Limb (tissue), 2 donors: ENCODE measurements around the gene PRR36.
A peak's percentile ranks its signal among the peaks of the same experiment; 100 is the strongest.

Experiments used
- DNase-seq, 2 donors: peaks; one replicate each; pipeline ENCODE4 v3.0.0-alpha.2; 2016; ENCODE audit errors: extremely low spot score in 2 of 2

PRR36 gene

DNA sequence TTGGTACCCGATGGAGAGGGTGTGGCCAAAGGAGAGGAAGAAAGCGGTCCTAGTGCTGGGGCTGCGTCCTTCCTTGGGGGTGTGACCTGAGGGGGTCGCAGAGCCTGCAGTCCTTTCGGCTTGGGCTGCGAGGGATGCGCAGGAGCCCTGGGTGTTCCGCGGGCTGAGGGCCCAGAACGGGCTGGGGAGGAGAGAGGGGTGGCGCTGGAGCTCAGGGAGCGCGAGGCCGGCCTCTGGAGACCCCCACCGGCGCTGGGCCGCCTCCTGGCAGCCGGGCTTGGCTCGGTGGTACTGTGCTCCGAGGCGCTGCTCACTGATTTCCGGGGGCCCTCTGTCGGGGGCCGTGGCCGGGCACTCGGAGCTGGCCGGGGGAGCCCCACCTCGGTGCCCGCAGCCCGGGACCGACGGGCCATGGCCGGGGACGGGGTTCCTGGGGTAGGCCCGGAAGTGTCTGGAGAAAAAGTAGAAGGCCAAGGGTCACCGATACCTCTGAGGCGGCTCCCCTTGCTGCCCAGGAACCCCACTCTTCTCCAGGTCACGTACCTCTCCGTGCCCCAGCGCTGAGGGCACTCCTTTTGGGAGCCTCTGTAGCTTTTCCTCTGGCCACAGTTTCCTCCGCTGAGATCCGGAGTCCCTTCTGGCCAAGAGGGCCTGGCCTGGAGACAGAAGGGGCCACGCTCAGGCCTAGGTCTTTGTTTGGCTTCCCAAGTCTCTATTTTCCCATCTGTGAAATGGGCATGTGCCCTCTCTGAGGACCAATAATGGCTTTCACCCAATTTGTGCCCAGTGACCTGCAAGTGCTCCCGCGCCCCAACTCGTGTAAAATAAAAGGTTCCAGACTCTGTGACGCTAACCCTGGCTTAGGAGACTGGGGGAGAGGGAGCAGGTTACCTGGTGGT is 1.6 kb downstream of the PRR36 start:
- no peak for DNase-seq

DNA sequence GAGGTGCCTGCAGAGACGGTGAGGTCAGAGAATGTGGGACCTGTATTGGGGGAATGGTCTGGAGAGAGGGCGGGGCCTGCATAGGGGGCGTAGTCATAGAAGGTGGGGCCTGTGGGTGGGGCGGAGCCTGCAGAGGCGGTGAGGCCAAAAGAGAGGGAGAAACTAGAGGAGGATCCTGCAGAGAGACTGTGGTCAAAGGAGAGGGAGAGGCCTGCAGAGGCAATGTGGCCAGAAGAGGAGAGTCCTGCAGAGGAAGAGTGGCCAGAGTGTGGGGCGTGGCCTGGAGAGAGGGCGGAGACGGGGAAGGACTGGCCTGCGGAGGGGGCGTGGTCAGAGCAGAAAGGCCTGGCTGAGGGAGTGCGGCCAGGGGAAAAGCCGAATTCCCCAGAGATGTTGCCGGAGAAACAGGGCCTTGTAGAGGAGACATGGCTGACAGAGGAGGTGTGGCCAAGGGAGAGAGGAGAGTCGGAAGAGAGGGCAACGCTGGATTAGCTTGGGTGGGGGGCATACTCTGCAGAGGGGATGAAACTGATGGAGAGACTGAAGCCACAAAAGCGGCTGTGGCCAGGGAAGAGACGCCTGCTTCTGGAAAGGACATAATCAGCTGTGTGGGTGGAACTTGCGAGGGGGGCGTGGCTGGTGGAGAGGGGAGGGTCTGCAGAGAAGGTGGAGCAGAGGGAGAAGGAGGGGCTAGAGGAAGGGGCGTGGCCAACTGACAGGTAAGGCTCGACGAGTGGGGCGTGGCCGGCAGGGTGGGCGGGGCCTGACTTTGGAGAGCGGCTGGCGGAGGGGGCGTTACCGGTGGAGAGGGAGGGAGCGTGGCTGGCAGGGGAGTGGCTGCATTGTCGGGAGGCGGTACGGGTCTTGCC is 2.5 kb downstream of the PRR36 start:
- peak; percentile 71 to 87 for DNase-seq

DNA sequence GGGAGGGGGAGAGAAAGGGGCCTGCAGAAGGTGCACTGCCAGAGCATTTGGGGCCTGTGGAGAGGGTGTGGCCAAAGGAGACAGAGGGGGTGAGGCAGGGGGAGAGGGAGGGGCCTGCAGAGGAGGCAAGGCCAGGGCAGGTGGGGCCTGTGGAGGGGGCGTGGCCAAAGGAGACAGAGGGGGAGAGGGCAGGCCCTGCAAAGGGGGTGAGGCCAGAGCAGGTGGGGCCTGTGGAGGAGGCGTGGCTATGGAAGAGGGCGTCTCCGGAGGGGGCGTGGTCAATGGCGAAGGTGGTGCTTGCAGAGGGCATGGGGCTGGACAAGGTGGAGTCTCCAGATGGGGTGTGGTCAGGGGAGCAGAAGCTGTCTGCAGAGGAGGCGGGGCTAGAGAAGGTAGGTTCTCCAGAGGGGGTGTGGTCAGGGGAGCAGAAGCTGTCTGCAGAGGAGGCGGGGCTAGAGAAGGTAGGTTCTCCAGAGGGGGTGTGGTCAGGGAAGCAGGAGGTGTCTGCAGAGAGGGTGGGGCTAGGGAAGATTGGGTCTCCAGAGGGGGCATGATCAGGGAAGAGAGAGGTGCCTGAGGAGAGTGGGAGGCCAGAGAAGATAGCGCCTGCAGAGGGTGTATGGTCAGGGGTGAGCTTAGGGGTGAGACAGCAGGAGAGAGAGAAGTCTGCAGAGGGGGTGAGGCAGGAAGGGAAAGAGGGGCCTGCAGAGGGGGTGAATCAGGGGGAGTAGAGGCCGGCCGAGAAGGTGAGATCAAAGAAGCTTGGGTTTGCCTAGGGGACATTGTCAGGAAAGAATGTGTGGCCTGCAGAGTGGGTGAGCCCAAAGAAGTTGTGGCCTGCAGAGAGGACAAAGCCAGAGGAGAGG is 3.4 kb downstream of the PRR36 start:
- peak in 1 of 2 donors; percentile 75 for DNase-seq

DNA sequence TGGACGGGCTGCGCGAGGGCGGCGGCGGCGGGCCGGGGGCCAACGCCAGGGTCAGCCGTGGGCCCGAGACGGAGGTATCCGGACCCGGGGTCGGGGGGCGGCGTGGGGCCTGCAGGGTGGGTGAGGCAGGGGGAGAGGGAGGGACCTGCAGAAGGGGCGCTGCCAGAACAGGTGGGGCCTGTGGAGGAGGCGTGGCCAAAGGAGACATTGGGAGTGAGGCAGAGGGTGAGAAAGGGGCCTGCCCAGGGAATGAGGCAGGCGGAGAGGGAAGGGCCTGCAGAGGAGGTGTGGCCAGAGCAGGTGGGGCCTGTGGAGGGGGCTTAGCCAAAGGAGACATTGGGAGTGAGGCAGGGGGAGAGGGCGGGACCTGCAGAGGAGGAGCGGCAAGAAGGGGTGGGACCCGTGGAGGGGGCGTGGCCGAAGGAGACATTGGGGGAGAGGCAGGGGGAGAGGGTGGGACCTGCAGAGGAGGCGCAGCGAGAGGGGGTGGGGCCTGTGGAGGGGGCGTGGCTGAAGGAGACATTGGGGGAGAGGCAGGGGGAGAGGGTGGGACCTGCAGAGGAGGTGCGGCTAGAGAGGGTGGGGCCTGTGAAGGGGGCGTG is 4.2 kb downstream of the PRR36 start:
- peak; percentile 57 to 83 for DNase-seq

DNA sequence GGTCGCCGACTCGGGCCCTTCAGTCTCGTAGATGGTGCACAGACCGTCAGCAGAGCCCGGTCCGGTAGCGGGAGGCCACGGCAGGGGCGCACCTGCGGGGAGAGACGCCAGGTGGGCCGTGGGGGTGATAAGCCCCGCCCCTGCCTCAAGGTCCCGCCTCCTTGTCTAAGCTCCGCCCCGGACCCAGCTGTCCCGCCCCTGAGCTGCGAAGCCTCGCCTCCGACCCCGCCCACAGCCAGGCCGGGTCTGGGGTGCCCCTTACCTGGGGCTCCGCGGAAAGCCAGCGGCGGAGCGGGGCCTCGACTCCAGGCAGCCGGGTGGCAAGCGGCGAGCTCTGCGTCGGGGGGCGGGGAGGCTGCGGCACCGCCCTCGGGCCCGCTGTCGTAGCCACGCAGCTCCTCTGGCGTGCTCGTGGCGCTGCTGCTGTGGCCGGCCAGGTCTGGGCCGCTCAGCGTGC is 4.7 kb downstream of the PRR36 start:
- peak in 1 of 2 donors; percentile 85 for DNase-seq

DNA sequence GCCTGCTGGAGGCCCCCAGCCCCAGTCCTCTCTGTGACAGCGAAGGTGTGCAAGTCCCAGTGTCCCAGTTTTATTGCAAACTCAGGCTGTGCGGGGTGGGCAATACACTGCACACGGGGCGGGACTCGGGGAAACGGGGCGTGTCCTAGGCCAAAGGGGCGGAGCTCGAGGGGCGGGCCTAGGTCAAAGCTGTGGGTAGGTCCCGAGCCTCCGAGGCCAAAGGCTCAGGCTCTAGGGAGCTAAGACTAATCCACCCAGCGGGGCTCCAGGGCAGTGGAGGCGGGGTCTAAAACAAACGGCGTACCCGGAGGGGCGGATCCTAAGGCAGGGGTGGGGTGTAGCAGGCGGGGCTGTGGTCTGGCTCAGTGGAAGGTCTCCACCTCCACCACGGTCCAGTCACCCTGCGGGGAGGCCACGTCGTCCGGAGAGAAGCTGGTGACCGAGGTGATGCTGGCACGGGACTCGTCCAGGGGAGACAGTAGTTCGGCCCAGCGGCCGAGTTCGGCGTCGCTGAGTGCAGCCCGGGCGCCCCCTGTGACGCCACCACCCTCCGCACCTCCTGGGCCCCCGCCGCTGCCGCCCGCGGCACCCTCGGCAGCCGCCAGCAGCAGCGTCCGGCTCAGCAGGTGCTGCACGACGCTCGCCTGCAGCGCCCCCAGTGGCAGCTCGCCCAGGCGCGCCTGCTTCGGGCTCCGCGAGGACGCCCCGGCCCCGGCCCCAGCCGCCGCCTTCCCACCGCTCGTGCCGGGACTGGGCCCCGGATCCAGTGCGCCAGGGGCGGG is 5.3 kb downstream of the PRR36 start:
- peak; percentile 76 to 86 for DNase-seq

DNA sequence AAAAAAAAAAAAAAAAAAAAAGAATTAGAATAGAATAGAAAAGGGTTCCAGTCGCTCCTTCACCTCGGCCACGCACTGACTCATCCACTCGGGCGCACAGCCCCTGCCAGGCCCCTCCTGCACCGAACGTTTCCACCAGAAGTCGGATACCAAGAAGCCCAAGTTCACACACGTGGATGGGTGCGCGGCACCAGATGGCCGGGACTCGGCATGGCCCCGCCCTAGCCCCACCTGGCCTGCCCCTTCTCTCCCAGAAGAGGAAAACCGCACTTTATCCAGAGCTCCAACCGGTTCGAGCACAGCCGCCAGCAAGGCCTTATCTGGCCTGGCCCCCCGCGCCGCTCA is 5.9 kb downstream of the PRR36 start:
- DNase-seq: no peak

DNA sequence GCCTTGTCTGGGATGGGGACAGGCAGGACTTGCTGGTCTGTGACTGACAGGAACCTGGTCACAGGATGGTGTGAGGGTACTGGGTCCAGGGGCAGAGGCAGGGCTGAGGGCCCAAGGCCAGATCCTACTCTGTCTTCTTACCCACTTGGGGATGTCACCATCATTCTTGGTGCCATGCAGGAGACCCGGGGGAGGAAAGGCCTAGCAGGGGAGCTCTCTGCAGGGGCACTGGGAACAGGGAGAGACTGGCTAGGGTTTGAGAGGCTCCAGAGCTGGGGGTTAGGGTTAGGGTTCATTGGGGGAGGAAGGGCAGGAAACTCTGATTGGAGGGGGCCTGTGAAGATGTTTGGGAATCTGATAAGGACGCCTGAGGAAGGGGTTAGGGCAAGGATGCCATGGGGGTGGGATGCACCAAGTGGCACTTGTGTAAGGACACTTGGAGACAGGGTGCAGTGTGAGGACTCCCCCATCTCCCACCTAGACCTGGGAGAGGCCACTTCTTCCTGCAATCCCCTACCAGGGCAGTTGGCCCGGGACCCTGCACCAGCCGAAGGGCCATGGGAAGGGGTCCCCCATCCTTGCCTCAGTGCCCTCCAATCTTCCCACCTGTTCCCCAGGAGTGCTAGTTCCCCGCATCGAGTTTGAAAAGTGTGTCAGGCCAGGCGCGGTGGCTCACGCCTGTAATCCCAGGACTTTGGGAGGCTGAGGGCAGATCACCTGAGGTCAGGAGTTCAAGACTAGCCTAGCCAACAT is 6.9 kb downstream of the PRR36 start:
- no peak for DNase-seq

DNA sequence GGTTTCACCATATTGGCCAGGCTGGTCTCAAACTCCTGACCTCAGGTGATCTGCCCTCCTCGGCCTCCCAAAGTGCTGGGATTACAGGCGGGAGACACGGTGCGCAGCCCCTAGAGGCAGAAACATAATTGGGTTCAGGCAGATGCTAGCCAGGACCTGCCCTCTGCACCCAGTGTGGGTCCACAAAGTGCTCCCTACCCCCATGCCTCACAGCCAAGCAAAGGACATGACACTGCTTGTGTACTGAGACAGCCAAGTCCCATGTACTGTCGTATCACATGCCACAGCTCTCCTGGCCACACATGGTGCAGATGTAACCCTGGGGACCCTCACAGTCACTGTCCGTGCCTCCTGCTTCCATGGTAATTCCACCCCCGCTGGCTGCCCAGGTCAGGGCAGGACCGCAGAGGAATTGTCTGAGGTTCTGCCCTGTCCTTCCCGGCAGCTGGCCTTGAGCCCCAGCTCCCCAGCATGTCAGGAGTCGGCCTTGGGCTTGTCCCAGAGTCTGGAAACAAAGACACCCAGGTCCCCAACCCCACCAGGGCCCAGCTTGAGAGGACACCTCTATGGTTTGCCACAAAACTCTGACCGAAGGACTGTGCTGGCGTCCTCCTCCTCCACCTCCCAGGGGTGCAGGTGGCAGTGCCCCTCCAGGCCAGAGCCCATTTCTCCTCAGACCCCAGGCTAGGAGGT is 7.6 kb downstream of the PRR36 start:
- DNase-seq: no peak

DNA sequence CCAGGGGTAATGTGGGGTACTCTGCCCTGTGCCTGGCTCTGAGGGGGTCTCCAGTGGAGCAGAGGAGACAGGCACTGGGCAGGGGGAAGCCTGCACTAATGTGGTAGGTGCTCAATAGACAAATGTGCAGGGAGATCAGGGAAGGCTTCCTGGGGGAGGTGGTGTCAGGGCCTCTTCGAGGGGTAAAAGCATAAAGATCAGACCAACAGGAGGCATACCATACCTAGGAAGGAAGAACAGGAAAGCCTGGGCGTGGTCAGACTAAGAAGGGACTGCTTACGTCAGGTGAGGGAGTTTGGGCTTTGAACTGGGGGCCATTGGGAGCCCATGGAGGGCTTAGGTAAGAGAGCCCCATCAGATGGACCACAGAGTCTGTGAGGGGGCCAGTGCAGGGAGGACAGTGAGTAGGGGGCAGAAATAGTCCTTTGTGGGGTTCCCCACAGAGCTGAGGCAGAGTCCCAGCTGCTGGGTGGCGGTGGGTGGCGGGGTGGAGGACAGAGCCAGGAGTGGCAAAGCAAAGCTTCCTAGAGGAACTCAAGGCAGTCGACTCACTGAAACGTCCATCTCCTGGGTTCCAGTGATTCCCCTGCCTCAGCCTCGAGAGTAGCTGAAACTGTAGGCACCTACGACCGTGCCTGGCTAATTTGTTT is 8.8 kb downstream of the PRR36 start:
- no peak for DNase-seq

DNA sequence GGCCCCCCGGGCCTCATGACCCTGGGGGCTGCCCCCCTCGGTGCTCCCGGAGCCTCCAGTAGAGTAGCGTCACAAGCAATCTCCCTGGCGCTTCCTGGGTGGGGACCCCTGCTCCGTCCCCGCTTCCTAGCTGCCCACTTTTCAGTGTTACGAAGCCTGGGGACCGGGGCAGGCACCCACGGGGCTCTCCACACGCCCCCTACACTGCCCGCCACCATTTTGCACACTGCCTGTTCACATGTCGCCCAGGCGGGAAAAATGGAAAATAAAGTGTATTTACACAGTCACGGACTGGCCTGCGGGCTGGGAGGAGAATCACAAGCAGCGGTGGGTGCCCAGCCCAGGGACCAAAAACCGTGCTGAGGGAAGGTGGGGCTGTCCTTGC is 9.5 kb downstream of the PRR36 start:
- DNase-seq: no peak

DNA sequence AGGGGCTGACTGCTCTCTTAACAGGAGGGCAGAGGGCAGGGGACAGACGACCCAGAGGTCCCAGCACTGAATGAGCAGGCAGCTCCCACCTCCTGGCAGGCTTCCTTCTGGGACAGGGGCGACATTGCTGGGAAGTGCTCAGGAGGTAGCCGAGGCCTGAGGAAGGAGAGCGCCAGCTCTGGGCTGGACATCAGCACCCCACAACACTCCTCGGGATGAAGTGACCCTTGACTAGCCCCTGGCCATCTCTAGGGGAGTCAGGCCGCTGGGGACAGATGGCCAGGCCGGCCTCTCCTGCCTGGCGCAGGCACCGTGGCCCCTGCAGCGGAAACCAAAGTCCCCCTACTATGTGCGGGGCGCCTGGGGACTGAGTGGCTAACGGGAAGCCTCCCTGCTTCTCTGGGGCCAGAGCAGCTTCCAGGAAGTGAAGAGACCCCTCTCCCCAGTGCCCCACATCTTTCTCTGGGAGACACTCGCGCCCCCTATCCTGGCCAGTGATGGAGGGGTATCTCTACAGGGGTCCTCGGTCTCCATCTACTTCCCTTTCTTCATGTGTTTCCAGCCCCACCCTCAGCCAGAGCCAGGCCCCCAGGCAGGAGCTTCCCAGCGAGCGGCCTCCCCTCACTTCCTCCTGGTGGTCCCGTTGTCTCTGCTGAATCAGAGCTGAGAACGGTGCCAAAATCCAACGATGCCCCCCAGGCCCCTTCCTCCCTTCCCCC is 10.1 kb downstream of the PRR36 start:
- peak in 1 of 2 donors; percentile 40 for DNase-seq

DNA sequence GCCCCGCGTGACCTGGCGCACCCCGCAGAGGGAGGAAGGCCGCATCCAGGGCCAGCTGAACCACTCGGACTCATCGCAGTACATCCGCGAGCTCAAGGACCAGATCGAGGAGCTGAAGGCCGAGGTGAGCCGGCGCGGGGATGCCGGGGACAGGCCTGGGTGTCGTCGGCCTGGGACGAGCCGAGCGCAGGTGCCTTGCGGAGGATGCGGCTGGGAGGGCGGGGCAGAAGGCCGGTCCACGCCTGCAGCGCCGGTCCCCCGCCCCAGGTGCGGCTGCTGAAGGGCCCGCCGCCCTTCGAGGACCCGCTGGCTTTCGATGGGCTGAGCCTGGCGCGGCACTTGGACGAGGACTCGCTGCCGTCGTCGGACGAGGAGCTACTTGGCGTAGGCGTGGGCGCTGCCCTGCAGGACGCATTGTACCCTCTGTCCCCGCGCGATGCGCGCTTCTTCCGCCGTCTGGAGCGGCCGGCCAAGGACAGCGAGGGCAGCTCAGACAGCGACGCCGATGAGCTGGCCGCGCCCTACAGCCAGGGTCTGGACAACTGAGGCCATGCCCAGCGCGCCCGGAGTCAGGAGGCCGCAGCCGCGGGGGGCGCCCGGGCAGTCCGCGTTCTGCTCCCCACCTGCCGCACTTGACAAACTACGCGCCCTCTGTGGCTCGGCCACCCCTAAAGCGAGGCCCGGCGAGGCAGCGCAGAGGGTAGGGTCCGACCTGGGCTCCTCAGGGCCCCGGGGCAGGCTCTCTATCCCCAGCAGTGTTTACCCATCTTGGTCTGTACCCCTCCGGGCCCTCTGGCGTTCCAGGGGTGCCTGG is 10.8 kb downstream of the PRR36 start:
- DNase-seq: peak in 1 of 2 donors; percentile 39

DNA sequence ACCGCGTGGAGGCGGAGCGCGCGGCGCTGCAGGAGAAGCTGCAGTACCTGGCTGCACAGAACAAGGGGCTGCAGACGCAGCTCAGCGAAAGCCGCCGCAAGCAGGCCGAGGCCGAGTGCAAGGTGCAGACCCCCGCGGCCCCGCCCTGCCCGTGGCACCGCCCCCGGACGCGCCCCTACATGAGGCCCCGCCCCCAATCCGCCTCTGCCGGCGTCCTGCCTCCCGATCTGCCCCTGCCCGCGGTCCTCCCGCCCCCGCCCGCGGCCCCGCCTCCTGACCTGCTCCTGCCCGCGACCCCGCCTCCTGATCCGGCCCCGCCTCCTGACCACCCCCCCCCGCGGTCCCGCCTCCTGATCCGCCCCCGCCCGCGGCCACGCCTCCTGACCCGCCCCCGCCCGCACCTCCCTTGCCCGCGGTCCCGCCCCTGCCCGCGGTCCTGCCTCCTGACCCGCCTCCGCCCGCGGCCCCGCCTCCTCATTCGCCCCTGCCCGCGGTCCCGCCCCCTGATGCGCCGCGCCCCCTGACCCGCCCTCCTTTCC is 11.7 kb downstream of the PRR36 start:
- peak in 1 of 2 donors; percentile 89 for DNase-seq

DNA sequence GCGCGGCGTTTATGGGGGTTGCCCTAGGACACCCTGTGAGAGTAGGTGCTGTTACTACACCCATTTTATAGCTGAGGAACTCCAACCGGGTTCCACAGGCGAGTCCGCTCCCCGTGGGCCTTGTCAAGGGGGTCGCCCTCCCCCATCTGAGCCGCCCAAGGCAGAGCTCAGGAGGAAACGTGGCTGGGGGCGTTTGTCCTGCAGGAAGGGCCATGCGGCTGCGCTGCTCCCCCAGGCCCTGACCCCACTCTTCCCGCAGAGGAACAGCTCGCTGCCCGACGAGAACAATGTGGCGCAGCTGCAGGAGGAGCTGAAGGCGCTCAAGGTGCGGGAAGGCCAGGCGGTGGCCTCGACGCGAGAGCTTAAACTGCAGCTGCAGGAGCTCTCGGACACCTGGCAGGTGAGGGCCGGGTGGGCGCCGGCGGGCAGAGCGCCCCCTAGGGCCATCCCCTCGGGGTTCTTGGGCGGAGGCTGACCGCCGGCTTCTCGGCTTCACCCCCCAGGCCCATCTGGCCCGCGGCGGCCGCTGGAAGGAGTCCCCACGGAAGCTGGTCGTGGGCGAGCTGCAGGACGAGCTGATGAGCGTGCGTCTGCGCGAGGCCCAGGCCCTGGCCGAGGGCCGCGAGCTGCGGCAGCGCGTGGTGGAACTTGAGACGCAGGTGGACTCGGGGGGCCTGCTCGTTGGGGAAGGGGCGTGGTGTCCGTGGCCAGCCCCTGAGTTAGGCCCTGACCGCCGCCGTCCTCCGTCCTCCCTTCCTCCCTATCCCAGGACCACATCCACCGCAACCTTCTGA is 12.4 kb downstream of the PRR36 start:
- no peak for DNase-seq
